Immature natural killer cell (primary cell): ENCODE measurements around the gene BTNL8. TPM values are rescaled to one million over a fixed set of nuclear protein-coding genes. Genes with fewer than 3 reads are reported as not detected.

ENCODE experiments used
- DNase-seq, 3 donors: peaks; one replicate each; pipeline ENCODE4 v3.0.0; 2022; ENCODE audit warnings: mixed read lengths in 1 of 3
- H3K27ac Mint-ChIP-seq, 6 donors: one replicate each; pipeline ENCODE4 v1.8.0; 2020; ENCODE audit warnings: mixed read lengths in 6 of 6, mild to moderate bottlenecking in 5 of 6, inconsistent platforms in 4 of 6, moderate library complexity in 3 of 6
- H3K27me3 Mint-ChIP-seq, 3 donors: one replicate each; pipeline ENCODE4 v1.8.0; 2020 to 2021; ENCODE audit warnings: low read depth in 3 of 3, mild to moderate bottlenecking in 3 of 3, mixed read lengths in 3 of 3, moderate library complexity in 3 of 3, inconsistent platforms in 1 of 3
- H3K36me3 Mint-ChIP-seq, 3 donors: one replicate each; pipeline ENCODE4 v1.8.0; 2020; ENCODE audit warnings: mixed read lengths in 3 of 3, inconsistent platforms in 2 of 3, mild to moderate bottlenecking in 2 of 3
- H3K4me1 Mint-ChIP-seq, 2 donors: one replicate each; pipeline ENCODE4 v1.8.0; 2020; ENCODE audit warnings: inconsistent platforms in 2 of 2, mild to moderate bottlenecking in 2 of 2, mixed read lengths in 2 of 2, moderate library complexity in 1 of 2
- H3K4me3 Mint-ChIP-seq, 5 donors: one replicate each; pipeline ENCODE4 v1.8.0; 2020; ENCODE audit warnings: mild to moderate bottlenecking in 5 of 5, mixed read lengths in 5 of 5, inconsistent platforms in 3 of 5, moderate library complexity in 3 of 5
- H3K9me3 Mint-ChIP-seq, 6 donors: one replicate each; pipeline ENCODE4 v1.8.0; 2020; ENCODE audit warnings: mild to moderate bottlenecking in 6 of 6, mixed read lengths in 6 of 6, inconsistent platforms in 4 of 6, moderate library complexity in 3 of 6
- polyA plus RNA-seq, 3 donors: library from polyadenylated mRNA; unstranded; fragments of 300-500 nt; fragmentation: Illumina TruSeq; gene quantifications; one replicate each; pipeline ENCODE4 v1.2.3, GENCODE V29; 2021

The BTNL8 gene, protein sequence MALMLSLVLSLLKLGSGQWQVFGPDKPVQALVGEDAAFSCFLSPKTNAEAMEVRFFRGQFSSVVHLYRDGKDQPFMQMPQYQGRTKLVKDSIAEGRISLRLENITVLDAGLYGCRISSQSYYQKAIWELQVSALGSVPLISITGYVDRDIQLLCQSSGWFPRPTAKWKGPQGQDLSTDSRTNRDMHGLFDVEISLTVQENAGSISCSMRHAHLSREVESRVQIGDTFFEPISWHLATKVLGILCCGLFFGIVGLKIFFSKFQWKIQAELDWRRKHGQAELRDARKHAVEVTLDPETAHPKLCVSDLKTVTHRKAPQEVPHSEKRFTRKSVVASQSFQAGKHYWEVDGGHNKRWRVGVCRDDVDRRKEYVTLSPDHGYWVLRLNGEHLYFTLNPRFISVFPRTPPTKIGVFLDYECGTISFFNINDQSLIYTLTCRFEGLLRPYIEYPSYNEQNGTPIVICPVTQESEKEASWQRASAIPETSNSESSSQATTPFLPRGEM
- polyA plus RNA-seq, result not detected

DNA sequence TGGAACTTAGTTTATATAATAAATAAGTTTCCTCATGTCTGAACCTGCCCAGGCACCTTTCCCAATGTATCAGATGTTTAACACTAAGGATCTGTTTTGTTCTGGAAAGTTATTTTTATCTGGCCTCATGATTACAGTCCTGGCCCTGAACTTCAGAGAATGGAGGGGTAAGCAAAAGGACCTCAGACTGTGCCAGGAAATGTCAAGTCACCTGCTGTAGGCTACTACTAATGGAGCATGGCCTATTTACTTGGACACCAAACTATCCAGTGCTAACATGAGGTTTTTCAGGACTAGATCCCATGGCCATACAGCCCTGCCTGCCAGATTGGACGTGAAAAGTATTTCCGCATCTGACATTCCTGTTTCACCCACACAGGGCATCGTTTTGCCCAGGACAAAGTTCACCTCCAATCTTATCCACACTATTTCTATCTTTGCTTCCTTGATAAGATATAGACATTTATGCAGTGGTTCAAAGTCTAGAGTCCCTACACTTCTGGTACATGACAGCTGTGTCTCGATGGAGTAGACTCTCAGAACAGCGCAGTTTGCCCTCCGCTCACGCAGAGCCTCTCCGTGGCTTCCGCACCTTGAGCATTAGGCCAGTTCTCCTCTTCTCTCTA is at the start of gene BTNL8:
Gene BTNL8 (plus strand): TSS at position 539 of the 626 bp plus-strand sequence. CDS start 152 bp downstream, outside the sequence.
- Mint-ChIP-seq H3K27ac (no peak within 1 kb of the TSS), H3K9me3 (peaks cover 0 to 6% (median 0%) of the 10 kb centered on the region in 6 donors), H3K27me3 (peaks cover 2 to 5% (median 3%) of the 10 kb centered on the region in 3 donors), H3K4me3 (no peak within 1 kb of the TSS), H3K36me3 (no peaks in the 10 kb centered on the region), H3K4me1 (no peaks in the 10 kb centered on the region)
- no peak for DNase-seq

DNA sequence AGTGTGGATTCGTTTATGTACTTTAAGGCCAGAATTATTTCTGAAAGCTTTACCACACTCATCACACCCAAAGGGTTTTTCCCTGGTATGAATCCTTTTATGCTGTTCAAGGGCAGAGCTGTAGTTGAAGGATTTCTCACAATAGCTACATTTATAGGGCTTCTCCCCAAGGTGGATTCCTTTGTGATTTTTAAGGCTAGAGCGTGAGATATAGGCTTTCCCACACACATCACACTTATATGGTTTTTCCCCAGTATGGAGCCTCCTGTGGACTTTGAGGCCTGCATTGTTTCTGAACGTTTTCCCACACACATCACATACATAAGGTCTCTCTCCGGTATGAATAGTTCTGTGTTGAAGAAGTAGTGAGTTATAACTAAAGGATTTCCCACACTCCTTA is 49.1 kb upstream of the BTNL8 start:
- H3K4me1 Mint-ChIP-seq, result no peaks in the 10 kb centered on the region
- no peak overlapping the region for H3K4me3 Mint-ChIP-seq
- H3K27ac Mint-ChIP-seq, result no peak overlapping the region
- DNase-seq, result no peak
- H3K36me3 Mint-ChIP-seq, result peaks cover 40 to 68% (median 66%) of the 10 kb centered on the region in 3 donors
- H3K27me3 Mint-ChIP-seq, result peaks cover 0 to 5% (median 0%) of the 10 kb centered on the region in 3 donors
- peaks cover 6 to 46% (median 39%) of the 10 kb centered on the region in 6 donors for H3K9me3 Mint-ChIP-seq

DNA sequence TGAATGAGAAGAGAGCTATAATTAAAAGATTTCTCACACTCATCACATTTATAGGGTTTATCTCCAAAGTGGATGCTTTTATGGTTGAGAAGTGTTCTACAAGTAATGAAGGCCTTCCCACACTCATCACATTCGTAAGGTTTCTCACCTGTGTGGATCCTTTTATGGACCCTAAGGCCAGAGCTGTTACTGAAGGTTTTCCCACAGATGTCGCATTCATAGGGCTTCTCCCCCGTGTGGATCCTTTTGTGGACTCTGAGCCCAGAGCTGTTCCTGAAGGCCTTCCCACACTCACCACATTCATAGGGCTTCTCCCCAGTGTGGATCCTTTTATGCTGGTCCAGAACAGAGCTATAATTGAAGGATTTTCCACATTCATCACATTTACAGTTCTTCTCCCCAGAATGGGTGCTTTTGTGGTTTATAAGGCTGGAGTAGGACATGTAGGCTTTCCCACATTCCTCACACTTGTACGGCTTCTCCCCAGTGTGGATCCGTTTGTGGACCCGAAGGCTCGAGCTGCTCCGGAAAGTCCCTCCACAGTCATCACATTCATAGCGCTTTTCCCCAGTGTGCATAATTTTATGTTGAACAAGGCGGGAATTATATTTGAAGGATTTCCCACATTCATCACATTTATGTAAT is 48.4 kb upstream of the BTNL8 start:
- DNase-seq, result no peak
- H3K9me3 Mint-ChIP-seq, result peaks cover 6 to 46% (median 39%) of the 10 kb centered on the region in 6 donors
- peaks cover 0 to 3% (median 0%) of the 10 kb centered on the region in 3 donors for H3K27me3 Mint-ChIP-seq
- H3K4me1 Mint-ChIP-seq, result no peaks in the 10 kb centered on the region
- H3K4me3 Mint-ChIP-seq, result no peak overlapping the region
- H3K27ac Mint-ChIP-seq, result no peak overlapping the region
- peaks cover 44 to 73% (median 73%) of the 10 kb centered on the region in 3 donors for H3K36me3 Mint-ChIP-seq

DNA sequence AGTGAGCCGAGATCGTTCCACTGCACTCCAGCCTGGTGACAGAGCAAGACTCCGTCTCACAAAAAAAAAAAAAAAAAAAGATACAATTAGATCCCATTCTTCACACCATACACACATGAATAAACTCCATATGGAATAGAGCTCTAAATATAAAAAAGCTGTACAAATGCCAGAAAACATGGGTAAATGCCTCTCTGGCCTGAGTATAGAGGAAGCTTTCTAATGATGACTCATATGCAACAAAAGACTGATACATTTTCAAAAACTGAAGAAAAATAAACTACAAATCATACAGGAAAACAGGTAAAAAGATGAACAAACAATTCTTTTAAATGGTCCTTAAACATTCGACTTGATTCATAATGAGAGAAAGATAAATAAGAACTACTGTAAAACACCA is 46.5 kb upstream of the BTNL8 start:
- Mint-ChIP-seq H3K4me3 (no peak overlapping the region), H3K27me3 (no peaks in the 10 kb centered on the region), H3K9me3 (peaks cover 6 to 44% (median 32%) of the 10 kb centered on the region in 6 donors), H3K27ac (no peak overlapping the region), H3K4me1 (no peaks in the 10 kb centered on the region), H3K36me3 (peaks cover 51 to 76% (median 68%) of the 10 kb centered on the region in 3 donors)
- DNase-seq, result no peak

DNA sequence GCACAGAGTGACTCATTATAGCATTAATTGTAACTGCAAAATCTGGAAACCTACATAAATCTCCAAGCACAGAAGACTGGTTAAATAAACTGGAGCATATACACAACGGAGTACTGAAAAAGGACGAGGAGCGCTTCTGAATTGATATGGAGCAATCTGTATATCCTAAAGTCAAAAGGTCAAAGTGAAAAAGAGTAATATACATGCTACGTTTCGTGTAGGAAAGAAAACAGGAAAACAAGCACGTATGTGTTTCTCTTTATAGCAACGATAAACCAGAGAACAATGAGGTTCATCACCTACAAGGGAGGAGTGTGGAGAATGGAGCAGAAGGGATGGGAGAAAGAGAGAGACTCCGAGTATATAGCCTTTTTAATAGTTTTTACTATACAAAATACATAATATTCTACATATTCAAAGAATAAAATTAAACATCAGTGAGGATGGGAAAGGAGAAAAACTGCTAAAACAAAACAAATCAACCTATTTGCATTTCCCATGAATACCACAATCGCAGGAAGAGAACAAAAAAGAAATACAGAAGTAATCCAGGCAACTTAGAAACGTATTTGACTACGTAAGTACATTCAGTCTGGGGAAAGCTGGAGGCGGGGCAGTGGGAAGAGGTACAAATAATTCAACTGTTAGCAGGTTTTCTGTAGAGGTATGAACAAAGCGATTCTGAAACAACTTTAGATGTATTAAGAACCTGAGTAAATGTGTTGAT is 45.7 kb upstream of the BTNL8 start:
- no peak for DNase-seq
- H3K9me3 Mint-ChIP-seq, result peaks cover 3 to 36% (median 28%) of the 10 kb centered on the region in 6 donors
- H3K4me1 Mint-ChIP-seq, result no peaks in the 10 kb centered on the region
- H3K27ac Mint-ChIP-seq, result no peak overlapping the region
- H3K36me3 Mint-ChIP-seq, result peaks cover 45 to 68% (median 60%) of the 10 kb centered on the region in 3 donors
- H3K4me3 Mint-ChIP-seq, result no peak overlapping the region
- no peaks in the 10 kb centered on the region for H3K27me3 Mint-ChIP-seq

DNA sequence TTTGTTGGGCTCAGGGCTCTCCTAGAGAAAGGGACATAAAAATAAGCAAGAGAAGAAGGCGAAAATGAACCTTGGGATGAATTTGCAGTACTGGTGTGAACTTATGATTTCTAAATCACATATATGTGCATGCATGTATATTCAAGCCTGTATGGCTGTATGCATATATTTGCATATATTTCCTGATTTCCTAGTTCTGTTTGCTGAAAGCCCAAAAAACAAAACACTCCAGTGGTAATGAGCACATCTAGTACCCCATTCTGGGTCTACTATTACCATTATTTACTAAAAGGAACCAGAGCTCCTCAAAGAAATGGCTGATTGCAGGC is 45.1 kb upstream of the BTNL8 start:
- DNase-seq, result no peak
- H3K36me3 Mint-ChIP-seq, result peaks cover 44 to 62% (median 55%) of the 10 kb centered on the region in 3 donors
- no peaks in the 10 kb centered on the region for H3K27me3 Mint-ChIP-seq
- H3K27ac Mint-ChIP-seq, result no peak overlapping the region
- H3K4me1 Mint-ChIP-seq, result peaks cover 2% of the 10 kb centered on the region in 2 donors
- peaks cover 3 to 31% (median 23%) of the 10 kb centered on the region in 6 donors for H3K9me3 Mint-ChIP-seq
- no peak overlapping the region for H3K4me3 Mint-ChIP-seq

DNA sequence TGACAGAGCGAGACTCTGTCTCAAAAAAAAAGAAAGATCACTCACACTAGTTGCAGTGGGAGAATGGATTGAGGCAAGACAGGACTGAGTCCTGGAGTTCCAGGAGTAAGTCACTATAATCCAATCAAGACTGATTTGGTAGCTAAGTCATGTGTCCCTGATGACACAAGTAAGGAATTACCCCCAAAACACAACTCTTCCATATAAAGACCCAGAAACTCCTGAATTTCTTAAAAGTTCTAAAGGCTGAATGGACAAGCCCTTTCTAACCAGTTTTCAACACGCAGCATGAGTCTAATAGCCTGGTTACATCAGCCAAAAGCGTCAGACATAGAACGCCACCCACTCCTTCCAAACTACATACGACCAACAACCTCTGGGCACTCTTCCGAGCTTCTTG is 40.4 kb upstream of the BTNL8 start:
- Mint-ChIP-seq H3K9me3 (no peaks in the 10 kb centered on the region), H3K27ac (peak overlapping the region in 1 of 6 donors; percentile 37), H3K36me3 (peaks cover 11 to 18% (median 12%) of the 10 kb centered on the region in 3 donors), H3K4me3 (peak overlapping the region in 1 of 5 donors; percentile 49), H3K27me3 (peaks cover 0 to 11% (median 3%) of the 10 kb centered on the region in 3 donors), H3K4me1 (peaks cover 18 to 22% of the 10 kb centered on the region in 2 donors)
- DNase-seq, result no peak

DNA sequence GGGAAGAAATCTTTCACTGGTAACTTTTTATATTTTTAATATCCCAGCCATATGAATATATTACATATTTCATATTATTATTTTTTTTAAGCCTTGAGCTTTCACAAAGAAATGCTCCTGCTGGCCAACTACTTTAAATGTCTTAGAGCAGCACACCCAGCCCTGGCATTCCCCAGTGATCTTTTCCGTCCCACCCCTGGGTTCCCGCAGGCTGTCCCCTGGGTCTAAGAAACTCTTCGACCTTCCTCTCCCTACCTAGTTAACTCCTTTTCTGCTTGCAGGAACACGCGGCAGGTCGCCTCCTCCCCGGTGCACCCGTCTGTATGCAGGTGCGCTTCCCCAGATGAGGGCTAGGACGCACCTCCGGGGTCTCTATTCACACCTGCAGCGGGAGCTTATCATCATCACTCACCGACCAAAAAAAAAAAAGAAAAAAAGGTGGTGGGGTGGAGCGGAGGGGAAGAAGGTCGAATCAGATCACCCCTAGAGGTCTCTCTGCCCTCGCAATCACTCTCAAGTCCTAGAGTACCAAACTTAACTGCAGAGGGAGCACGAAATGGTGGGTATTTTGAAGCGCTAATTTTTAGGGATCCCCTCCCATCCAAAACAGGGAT is 38.6 kb upstream of the BTNL8 start:
- Mint-ChIP-seq H3K4me3 (peak overlapping the region; percentile 92 to 95 (median 93)), H3K36me3 (peaks cover 7 to 9% (median 8%) of the 10 kb centered on the region in 3 donors)

DNA sequence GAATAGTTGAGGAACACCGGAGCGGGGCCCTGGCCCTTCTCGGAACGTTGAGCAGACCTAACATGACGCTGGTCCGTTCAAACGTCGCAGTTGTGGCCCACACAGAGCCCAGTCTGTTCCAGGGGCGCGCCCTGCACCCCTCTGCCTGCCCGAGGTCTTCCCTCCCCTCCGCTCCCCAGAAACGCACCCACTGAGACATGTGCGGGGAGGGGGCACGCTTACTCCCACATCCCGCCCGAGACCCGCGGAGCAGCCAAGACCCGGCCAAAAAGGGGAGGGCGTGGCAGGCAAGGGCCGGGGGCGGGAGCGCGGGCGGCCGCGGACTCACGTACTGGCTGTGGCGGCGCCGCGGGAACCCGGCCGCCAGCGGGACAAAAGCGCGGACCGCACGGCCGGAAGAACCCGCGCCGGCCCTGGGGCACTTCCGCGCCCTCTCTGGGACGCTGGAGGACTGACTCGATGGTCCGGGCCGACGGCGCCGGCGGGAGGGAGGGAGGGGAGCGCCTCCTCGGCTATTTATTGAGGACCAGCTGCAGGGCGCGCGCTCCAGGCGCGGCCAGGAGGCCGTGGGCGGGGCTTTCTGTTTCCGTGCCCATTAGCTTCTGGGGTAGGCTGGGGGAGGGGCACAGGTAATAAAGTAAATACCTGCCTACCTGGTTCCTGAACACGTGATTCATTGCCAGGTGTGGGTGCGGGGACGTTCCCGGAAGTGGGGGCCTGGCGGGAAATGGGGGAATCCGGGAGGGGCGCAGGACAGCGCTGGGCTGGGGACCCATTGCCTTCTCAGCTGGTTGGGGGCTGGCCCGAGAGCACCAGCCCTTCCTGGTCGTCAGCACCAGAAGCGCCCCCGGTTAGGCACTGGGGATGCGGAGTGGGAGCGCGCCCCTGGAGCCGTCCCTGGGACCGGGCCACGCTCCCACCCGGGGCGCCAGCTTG is 37.8 kb upstream of the BTNL8 start, which contains the start of gene ZFP62:
Gene ZFP62 (minus strand): TSS at position 390 of the 936 bp plus-strand sequence. CDS start 57 bp downstream, at position 333.
- Mint-ChIP-seq H3K36me3 (peaks cover under 1 to 2% (median under 1%) of the 10 kb centered on the region in 3 donors), H3K4me1 (peaks cover 18 to 22% of the 10 kb centered on the region in 2 donors), H3K9me3 (no peaks in the 10 kb centered on the region), H3K4me3 (peak within 1 kb of the TSS; percentile 92 to 95 (median 93)), H3K27me3 (peaks cover 0 to 11% (median 3%) of the 10 kb centered on the region in 3 donors), H3K27ac (peak within 1 kb of the TSS; percentile 90 to 98 (median 95))
- peak; percentile 89 to 92 (median 92) for DNase-seq

More for the DNA sequence above, 38.6 kb upstream of the BTNL8 start:
- peaks cover 18 to 22% of the 10 kb centered on the region in 2 donors for H3K4me1 Mint-ChIP-seq
- H3K27ac Mint-ChIP-seq, result peak overlapping the region; percentile 90 to 98 (median 95)
- H3K27me3 Mint-ChIP-seq, result peaks cover 0 to 11% (median 3%) of the 10 kb centered on the region in 3 donors
- no peak for DNase-seq
- no peaks in the 10 kb centered on the region for H3K9me3 Mint-ChIP-seq

DNA sequence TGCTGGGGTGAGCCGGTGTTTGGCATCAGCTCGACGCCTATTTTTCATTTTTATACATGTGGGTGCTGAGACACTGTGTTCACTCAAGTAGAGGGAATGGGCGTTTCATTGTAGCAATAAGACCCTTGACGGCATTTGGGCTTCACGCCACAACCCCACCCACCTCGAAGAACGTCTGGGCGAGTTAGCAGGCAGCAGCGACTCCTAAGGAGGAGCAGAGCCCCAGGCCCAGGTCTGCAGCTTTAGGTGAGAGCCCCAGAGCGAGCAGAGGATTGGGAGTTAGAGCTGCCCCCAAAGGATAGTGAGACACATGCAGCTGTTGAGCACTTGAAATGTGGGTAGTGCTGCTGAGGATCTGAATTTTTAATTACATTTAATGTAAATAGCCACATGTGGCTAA is 36.3 kb upstream of the BTNL8 start:
- no peak for DNase-seq
- peak overlapping the region in 2 of 6 donors; percentile 35 to 55 for H3K27ac Mint-ChIP-seq
- peaks cover 18 to 22% of the 10 kb centered on the region in 2 donors for H3K4me1 Mint-ChIP-seq
- H3K9me3 Mint-ChIP-seq, result no peaks in the 10 kb centered on the region
- H3K36me3 Mint-ChIP-seq, result no peaks in the 10 kb centered on the region
- H3K4me3 Mint-ChIP-seq, result peak overlapping the region in 3 of 5 donors; percentile 40 to 71 (median 55)
- peaks cover 3 to 11% (median 9%) of the 10 kb centered on the region in 3 donors for H3K27me3 Mint-ChIP-seq

DNA sequence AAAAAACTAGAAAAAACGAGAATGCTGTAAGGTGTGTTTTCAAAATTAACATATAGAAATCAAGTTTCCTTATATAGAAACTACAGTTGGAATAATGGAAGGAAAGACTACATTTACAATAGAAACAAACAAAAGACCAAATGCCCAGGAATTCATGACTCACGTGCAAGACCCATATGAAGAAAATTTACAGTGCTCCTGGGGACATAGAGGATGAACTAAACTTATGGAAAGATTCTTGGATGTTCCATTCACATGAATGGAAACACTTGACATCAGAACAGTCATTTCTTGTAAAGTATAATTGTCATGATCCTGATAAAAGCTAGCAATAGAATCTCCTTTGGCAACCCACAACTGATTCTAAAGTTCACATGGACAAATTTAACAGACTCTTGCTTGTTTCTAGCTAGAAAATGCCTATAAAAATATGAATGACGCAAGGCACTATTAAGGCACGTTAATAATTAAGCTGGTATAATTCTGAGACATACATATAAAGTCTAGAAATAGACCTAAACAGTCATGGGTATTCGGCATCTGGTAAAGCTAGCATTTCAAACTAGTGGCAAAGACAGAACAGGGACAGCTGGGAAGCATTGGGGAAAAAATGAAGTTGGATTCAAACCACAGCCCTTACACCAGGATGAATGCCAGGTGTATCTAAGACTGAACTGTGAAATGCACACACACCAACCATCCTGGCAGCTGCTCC is 32.8 kb upstream of the BTNL8 start:
- Mint-ChIP-seq H3K27me3 (peaks cover 4 to 10% (median 6%) of the 10 kb centered on the region in 3 donors), H3K36me3 (no peaks in the 10 kb centered on the region), H3K4me1 (peaks cover 0 to 2% of the 10 kb centered on the region in 2 donors), H3K27ac (no peak overlapping the region), H3K9me3 (no peaks in the 10 kb centered on the region), H3K4me3 (no peak overlapping the region)
- no peak for DNase-seq
